Astrocyte (in vitro differentiated cells and primary cell): Measurements from ENCODE around the gene TNIP1. TPM values are rescaled to one million over a fixed set of nuclear protein-coding genes. Genes with fewer than 3 reads are reported as not detected.

Experiments used
- DNase-seq: peaks from one replicate; pipeline ENCODE4 v3.0.0-alpha.2; 2010; ENCODE audit warnings: low read depth
- FAIRE-seq: peaks from 2 replicates; lab custom pipeline; 2011; peaks lifted over from hg19 to GRCh38; lab: Jason Lieb, UNC
- H2AFZ ChIP-seq: 2 replicates; pipeline ENCODE4 v1.6.0; 2012; ENCODE audit warnings: low read depth, low read length, inconsistent platforms
- H3K27ac ChIP-seq: 2 replicates; pipeline ENCODE4 v1.5.1; 2011; ENCODE audit warnings: low read depth, low read length, inconsistent platforms
- H3K27me3 ChIP-seq: 2 replicates; pipeline ENCODE4 v1.6.0; 2011; ENCODE audit warnings: low read length, inconsistent platforms; ENCODE audit not compliant: insufficient read depth
- H3K36me3 ChIP-seq: 2 replicates; pipeline ENCODE4 v1.5.1; 2011; ENCODE audit warnings: low read length, inconsistent platforms; ENCODE audit not compliant: insufficient read depth
- H3K4me1 ChIP-seq: 2 replicates; pipeline ENCODE4 v1.5.1; 2011; ENCODE audit warnings: low read length, inconsistent platforms; ENCODE audit not compliant: insufficient read depth
- H3K4me2 ChIP-seq: 2 replicates; pipeline ENCODE4 v1.6.0; 2012; ENCODE audit warnings: low read length, inconsistent platforms
- H3K4me3 ChIP-seq: 2 replicates; pipeline ENCODE4 v1.5.1; 2011; ENCODE audit warnings: low read depth, mild to moderate bottlenecking, low read length, inconsistent platforms; ENCODE audit not compliant: insufficient read depth
- H3K79me2 ChIP-seq: 2 replicates; pipeline ENCODE4 v1.6.0; 2012; ENCODE audit warnings: mild to moderate bottlenecking, low read length, inconsistent platforms; ENCODE audit not compliant: insufficient read depth
- H3K9ac ChIP-seq: 2 replicates; pipeline ENCODE4 v1.6.0; 2012; ENCODE audit warnings: mild to moderate bottlenecking, low read length, inconsistent platforms
- H3K9me3 ChIP-seq: 2 replicates; pipeline ENCODE4 v1.5.1; 2012; ENCODE audit warnings: low read depth, mild to moderate bottlenecking, low read length, inconsistent platforms; ENCODE audit not compliant: insufficient read depth
- H4K20me1 ChIP-seq: 2 replicates; pipeline ENCODE4 v1.6.0; 2012; ENCODE audit warnings: low read length, inconsistent platforms; ENCODE audit not compliant: insufficient read depth
- H3K27ac Mint-ChIP-seq: one replicate; pipeline ENCODE4 v1.8.0; 2021; ENCODE audit warnings: mild to moderate bottlenecking, mixed read lengths; ENCODE audit not compliant: unreplicated experiment
- H3K27me3 Mint-ChIP-seq: one replicate; pipeline ENCODE4 v1.8.0; 2021; ENCODE audit warnings: low read depth, mixed read lengths; ENCODE audit not compliant: unreplicated experiment
- H3K36me3 Mint-ChIP-seq: one replicate; pipeline ENCODE4 v1.8.0; 2021; ENCODE audit warnings: low read depth, mixed read lengths; ENCODE audit not compliant: unreplicated experiment
- H3K4me1 Mint-ChIP-seq: one replicate; pipeline ENCODE4 v1.8.0; 2021; ENCODE audit warnings: low read depth, mixed read lengths; ENCODE audit not compliant: unreplicated experiment
- H3K4me3 Mint-ChIP-seq: one replicate; pipeline ENCODE4 v1.8.0; 2021; ENCODE audit warnings: mild to moderate bottlenecking, moderate library complexity, mixed read lengths; ENCODE audit not compliant: unreplicated experiment
- H3K9me3 Mint-ChIP-seq: one replicate; pipeline ENCODE4 v1.8.0; 2021; ENCODE audit warnings: mild to moderate bottlenecking, mixed read lengths; ENCODE audit not compliant: unreplicated experiment
- CTCF ChIP-seq: IDR thresholded peaks from 2 replicates; pipeline ENCODE4 v1.5.1; 2011; ENCODE audit warnings: low read depth, mild to moderate bottlenecking, inconsistent platforms, low read length, moderate library complexity; ENCODE audit not compliant: insufficient read depth
- EZH2 ChIP-seq: IDR thresholded peaks from 2 replicates; pipeline ENCODE4 v1.6.1; 2012; ENCODE audit warnings: mild to moderate bottlenecking, low read length, inconsistent platforms; ENCODE audit not compliant: insufficient read depth
- total RNA-seq: library from RNA; stranded (reverse); gene quantifications from 2 replicates; pipeline ENCODE4 v1.2.1, GENCODE V29; 2021

The TNIP1 gene
- total RNA-seq, 1 donor from 2014 or later = 119 TPM

GRCh38 chr5:151037561-151038411, 43.0 kb downstream of the TNIP1 start:
- DNase-seq (peak; percentile 64), FAIRE-seq (no peak)
- TF ChIP-seq CTCF = no peak
- TF ChIP-seq EZH2 = no peak
- peaks cover 42% of the 10 kb centered on the region for H3K36me3 Mint-ChIP-seq
- Histone ChIP-seq H2AFZ (no peak overlapping the region), H3K4me2 (peak overlapping the region; percentile 34), H3K79me2 (no peaks in the 10 kb centered on the region), H3K36me3 (peaks cover 40% of the 10 kb centered on the region), H3K9ac (peak overlapping the region; percentile 9), H3K9me3 (no peaks in the 10 kb centered on the region), H3K4me3 (no peak overlapping the region), H3K27me3 (no peaks in the 10 kb centered on the region), H3K27ac (peak overlapping the region; percentile 6), H4K20me1 (peaks cover 19% of the 10 kb centered on the region), H3K4me1 (peaks cover 20% of the 10 kb centered on the region)
- no peak overlapping the region for H3K4me3 Mint-ChIP-seq
- no peaks in the 10 kb centered on the region for H3K27me3 Mint-ChIP-seq
- H3K4me1 Mint-ChIP-seq = peaks cover 19% of the 10 kb centered on the region
- H3K9me3 Mint-ChIP-seq = no peaks in the 10 kb centered on the region
- no peak overlapping the region for H3K27ac Mint-ChIP-seq

GRCh38 chr5:151036556-151036955, 44.3 kb downstream of the TNIP1 start:
- H3K27me3 ChIP-seq = no peaks in the 10 kb centered on the region
- H3K4me1 ChIP-seq = peaks cover 20% of the 10 kb centered on the region
- Mint-ChIP-seq H3K9me3 (no peaks in the 10 kb centered on the region), H3K36me3 (peaks cover 45% of the 10 kb centered on the region), H3K27me3 (no peaks in the 10 kb centered on the region), H3K4me1 (peaks cover 19% of the 10 kb centered on the region), H3K4me3 (no peak overlapping the region), H3K27ac (no peak overlapping the region)
- no peak overlapping the region for H3K4me3 ChIP-seq
- no peak for FAIRE-seq
- peaks cover 41% of the 10 kb centered on the region for H3K36me3 ChIP-seq
- H3K27ac ChIP-seq = no peak overlapping the region
- TF ChIP-seq CTCF (no peak), EZH2 (no peak)
- no peak overlapping the region for H3K9ac ChIP-seq
- H3K79me2 ChIP-seq = no peaks in the 10 kb centered on the region
- no peak for DNase-seq
- H2AFZ ChIP-seq = no peak overlapping the region
- peaks cover 19% of the 10 kb centered on the region for H4K20me1 ChIP-seq
- no peak overlapping the region for H3K4me2 ChIP-seq
- H3K9me3 ChIP-seq = no peaks in the 10 kb centered on the region
